IPS-NIHi11 (cell line): ENCODE data around the gene CDK11B.
A peak's percentile ranks its signal among the peaks of the same experiment; 100 is the strongest.
"Not testable (repeated sequence)": the region's sequence is repeated elsewhere in the genome, so short reads cannot be mapped to it uniquely, and the experiment has no call there.

Experiments used
- DNase-seq: peaks from one replicate; pipeline ENCODE4 v3.0.0; 2012; ENCODE audit warnings: mixed read lengths, low spot score

The CDK11B gene

GRCh38 chr1:1599030-1599934 lies 59.5 kb downstream of the CDK11B start:
- DNase-seq: peak; percentile 87

GRCh38 chr1:1598720-1599029 lies 60.1 kb downstream of the CDK11B start:
- no peak for DNase-seq

- no peak for DNase-seq
Observed at GRCh38 chr1:1598051-1598719, 60.6 kb downstream of the CDK11B start.

GRCh38 chr1:1597275-1597930 lies 61.4 kb downstream of the CDK11B start:
- DNase-seq: peak; percentile 77

- no peak for DNase-seq
Observed at GRCh38 chr1:1596493-1597274, 62.1 kb downstream of the CDK11B start.

GRCh38 chr1:1595341-1595740 lies 63.5 kb downstream of the CDK11B start:
- DNase-seq: not testable (repeated sequence)

GRCh38 chr1:1594602-1595260 lies 64.1 kb downstream of the CDK11B start:
- no peak for DNase-seq

GRCh38 chr1:1593834-1594601 lies 64.8 kb downstream of the CDK11B start:
- no peak for DNase-seq

- DNase-seq: no peak
Observed at GRCh38 chr1:1591452-1591851, 67.4 kb downstream of the CDK11B start.
